Breast epithelium (tissue), 4 donors: ENCODE data around the gene ASB4. TPM values are rescaled to one million over a fixed set of nuclear protein-coding genes. Genes with fewer than 3 reads are reported as not detected.
"Not testable (repeated sequence)": the region's sequence is repeated elsewhere in the genome, so short reads cannot be mapped to it uniquely, and the experiment has no call there.

Experiments used
- DNase-seq, 2 donors: peaks; one replicate each; pipeline ENCODE4 v3.0.0-alpha.2; 2019; ENCODE audit warnings: low spot score in 2 of 2
- H3K27ac ChIP-seq, 2 donors: fragments of 200-600 bp; sonication (generic) in 1 of 2; one replicate each; pipeline ENCODE4 v1.5.1; 2016 to 2019; ENCODE audit warnings: mild to moderate bottlenecking in 1 of 2
- H3K27me3 ChIP-seq, 2 donors: fragments of 200-600 bp; sonication (generic) in 1 of 2; one replicate each; pipeline versions ENCODE4 v1.5.1 to v1.6.0; 2017 to 2019; ENCODE audit warnings: control low read depth in 1 of 2, mild to moderate bottlenecking in 1 of 2
- H3K36me3 ChIP-seq: fragments of 200-600 bp; one replicate; pipeline ENCODE4 v1.5.1; 2019
- H3K4me1 ChIP-seq, 2 donors: fragments of 200-600 bp; sonication (generic); one replicate each; pipeline ENCODE4 v1.5.1; 2016 to 2019; ENCODE audit warnings: control low read depth in 1 of 2
- H3K4me3 ChIP-seq, 3 donors: fragments of 200-600 bp; sonication (generic); 1 replicate in 2 of 3; 2 replicates in 1 of 3; pipeline ENCODE4 v1.5.1; 2016 to 2019; ENCODE audit warnings: mild to moderate bottlenecking in 3 of 3, moderate library complexity in 2 of 3
- H3K9me3 ChIP-seq, 2 donors: fragments of 200-600 bp; sonication (generic) in 1 of 2; one replicate each; pipeline ENCODE4 v1.5.1; 2016 to 2019; ENCODE audit warnings: control low read depth in 1 of 2
- CTCF ChIP-seq, 3 donors: fragments of 450-650 bp; IDR thresholded peaks; one replicate each; pipeline ENCODE4 v1.5.1; 2016 to 2017; ENCODE audit warnings: antibody characterized with exemption in 3 of 3, mild to moderate bottlenecking in 3 of 3, moderate library complexity in 3 of 3
- POLR2A ChIP-seq: fragments of 450-650 bp; IDR thresholded peaks from one replicate; pipeline ENCODE4 v1.6.1; 2016; ENCODE audit warnings: antibody characterized with exemption, mild to moderate bottlenecking, moderate library complexity
- POLR2AphosphoS5 ChIP-seq, 3 donors: sonication (generic); formaldehyde crosslinking; IDR thresholded peaks; one replicate each; pipeline ENCODE4 v1.6.1; 2017; ENCODE audit warnings: antibody characterized with exemption in 3 of 3
- intact Hi-C: fragments of 100-400 bp; cut with DNase I; formaldehyde crosslinking; loops from one replicate; pipeline ENCODE4 v1.15.1; 2023; ENCODE audit warnings: low total_unique reads
- total RNA-seq, 3 donors: library from RNA; depleted of rRNA; stranded (reverse); fragments of >200 nt; gene quantifications; one replicate each; pipeline ENCODE4 v1.1.0, GENCODE V29; 2016

The ASB4 gene
- total RNA-seq, 3 donors from 2014 or later = 0.16 to 0.33 (median 0.29) TPM

- TF ChIP-seq POLR2AphosphoS5 (IDR thresholded peaks at IDR 0.05) (no peak), POLR2A (no peak), CTCF (IDR thresholded peaks at IDR 0.05) (no peak)
- H3K4me3 ChIP-seq = peak overlapping the region in 2 of 3 donors; percentile 26 to 54
- H3K4me1 ChIP-seq = peaks cover 16 to 18% of the 10 kb centered on the region in 2 donors
- peak overlapping the region; percentile 97 to 98 for H3K27ac ChIP-seq
- no peak for DNase-seq
- no peaks in the 10 kb centered on the region for H3K9me3 ChIP-seq
- no peaks in the 10 kb centered on the region for H3K36me3 ChIP-seq
- H3K27me3 ChIP-seq = no peaks in the 10 kb centered on the region
- intact Hi-C loops = loop anchor here (5.0 kb wide), 1 partner anchor 47 kb away; the partner anchor contains the start of gene PDK4
Observed at GRCh38 chr7:95550546-95550945, 64.8 kb downstream of the ASB4 start.

GRCh38 chr7:95552010-95552926, 66.5 kb downstream of the ASB4 start:
- intact Hi-C loops = loop anchor here (5.0 kb wide), 1 partner anchor 45 kb away; the partner anchor contains the start of gene PDK4
- H3K27ac ChIP-seq = peak overlapping the region in 1 of 2 donors; percentile 98

GRCh38 chr7:95553939-95554338, 68.2 kb downstream of the ASB4 start:
- no peak overlapping the region for H3K4me3 ChIP-seq
- no peaks in the 10 kb centered on the region for H3K36me3 ChIP-seq
- peak overlapping the region in 1 of 2 donors; percentile 20 for H3K27ac ChIP-seq
- H3K4me1 ChIP-seq = peaks cover 12 to 14% of the 10 kb centered on the region in 2 donors
- no peak for DNase-seq
- H3K27me3 ChIP-seq = no peaks in the 10 kb centered on the region
- no peaks in the 10 kb centered on the region for H3K9me3 ChIP-seq
- TF ChIP-seq POLR2A = no peak
- TF ChIP-seq POLR2AphosphoS5 (IDR thresholded peaks at IDR 0.05) = no peak
- no peak for TF ChIP-seq CTCF (IDR thresholded peaks at IDR 0.05)
- intact Hi-C loops = loop anchor here (5.0 kb wide), 1 partner anchor 43 kb away; the partner anchor contains the start of gene PDK4

More at GRCh38 chr7:95552010-95552926, 66.5 kb downstream of the ASB4 start:
- not testable (repeated sequence) for H3K4me3 ChIP-seq, H3K9me3 ChIP-seq, H3K27me3 ChIP-seq, H3K36me3 ChIP-seq, DNase-seq
- H3K4me1 ChIP-seq = peaks cover 16 to 18% of the 10 kb centered on the region in 2 donors

GRCh38 chr7:95556777-95557176, 71.0 kb downstream of the ASB4 start:
- no peaks in the 10 kb centered on the region for H3K36me3 ChIP-seq
- H3K4me1 ChIP-seq = no peaks in the 10 kb centered on the region
- TF ChIP-seq CTCF (IDR thresholded peaks at IDR 0.05) = no peak
- TF ChIP-seq POLR2A = no peak
- TF ChIP-seq POLR2AphosphoS5 (IDR thresholded peaks at IDR 0.05) = no peak
- no peaks in the 10 kb centered on the region for H3K9me3 ChIP-seq
- H3K27ac ChIP-seq = no peak overlapping the region
- intact Hi-C loops = no loop called here
- no peak for DNase-seq
- H3K4me3 ChIP-seq = no peak overlapping the region
- no peaks in the 10 kb centered on the region for H3K27me3 ChIP-seq

- H3K4me1 ChIP-seq = no peaks in the 10 kb centered on the region
- intact Hi-C loops = no loop called here
- no peak overlapping the region for H3K27ac ChIP-seq
- H3K4me3 ChIP-seq = no peak overlapping the region
- TF ChIP-seq CTCF (IDR thresholded peaks at IDR 0.05) = no peak
- no peak for TF ChIP-seq POLR2AphosphoS5 (IDR thresholded peaks at IDR 0.05)
- no peak for TF ChIP-seq POLR2A
- no peaks in the 10 kb centered on the region for H3K36me3 ChIP-seq
- no peaks in the 10 kb centered on the region for H3K9me3 ChIP-seq
- no peak for DNase-seq
- no peaks in the 10 kb centered on the region for H3K27me3 ChIP-seq
Observed at GRCh38 chr7:95558864-95559263, 73.1 kb downstream of the ASB4 start.
